Fibroblast of the aortic adventitia (primary cell): ENCODE measurements around the gene GAB1. TPM values are rescaled to one million over a fixed set of nuclear protein-coding genes. Genes with fewer than 3 reads are reported as not detected.

Experiments
- DNase-seq: peaks from one replicate; pipeline ENCODE4 v3.0.0-alpha.2; 2010; ENCODE audit warnings: low read depth
- H3K4me3 ChIP-seq: 2 replicates; pipeline ENCODE4 v1.5.1; 2011; ENCODE audit warnings: low read depth, mild to moderate bottlenecking, control low read depth, low read length, moderate library complexity
- small RNA-seq: library from RNA; depleted of rRNA; stranded (forward); fragments of <200 nt; gene quantifications from one replicate; pipeline ENCODE3, GENCODE V24; 2012
- total RNA-seq: library from RNA; depleted of rRNA; stranded (reverse); fragments of >200 nt; gene quantifications from 2 replicates; pipeline ENCODE4 v1.2.3, GENCODE V29; 2012; ENCODE audit warnings: low replicate concordance
- TF ChIP-seq, protein P1 (sequence below): IDR thresholded peaks from 2 replicates; pipeline ENCODE4 v1.5.1; 2011; ENCODE audit warnings: mild to moderate bottlenecking, low read length, control low read depth, inconsistent platforms; ENCODE audit not compliant: insufficient read depth

GAB1 gene
- total RNA-seq, 1 donor: 22.8 TPM

DNA sequence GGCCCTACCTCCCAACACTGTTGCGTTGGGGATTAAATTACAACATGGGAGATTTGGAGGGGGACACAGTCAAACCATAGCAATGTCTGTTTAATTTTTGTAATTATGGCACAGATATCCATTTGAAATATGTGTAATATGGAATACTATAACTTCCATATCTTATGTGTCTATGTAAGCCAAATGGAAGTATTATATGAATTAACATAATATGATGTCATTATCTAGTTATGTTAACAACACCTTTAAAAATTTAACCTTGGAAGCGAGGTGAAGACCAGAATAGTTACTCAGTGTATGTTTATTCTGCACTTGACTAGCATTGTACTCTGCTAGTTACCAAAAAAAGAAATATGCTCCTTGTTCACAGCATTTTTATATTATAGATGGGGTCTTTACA lies 181.1 kb downstream of the GAB1 start:
- no peak for DNase-seq

More for the DNA sequence above, 181.1 kb downstream of the GAB1 start:
- TF ChIP-seq, protein P1, sequence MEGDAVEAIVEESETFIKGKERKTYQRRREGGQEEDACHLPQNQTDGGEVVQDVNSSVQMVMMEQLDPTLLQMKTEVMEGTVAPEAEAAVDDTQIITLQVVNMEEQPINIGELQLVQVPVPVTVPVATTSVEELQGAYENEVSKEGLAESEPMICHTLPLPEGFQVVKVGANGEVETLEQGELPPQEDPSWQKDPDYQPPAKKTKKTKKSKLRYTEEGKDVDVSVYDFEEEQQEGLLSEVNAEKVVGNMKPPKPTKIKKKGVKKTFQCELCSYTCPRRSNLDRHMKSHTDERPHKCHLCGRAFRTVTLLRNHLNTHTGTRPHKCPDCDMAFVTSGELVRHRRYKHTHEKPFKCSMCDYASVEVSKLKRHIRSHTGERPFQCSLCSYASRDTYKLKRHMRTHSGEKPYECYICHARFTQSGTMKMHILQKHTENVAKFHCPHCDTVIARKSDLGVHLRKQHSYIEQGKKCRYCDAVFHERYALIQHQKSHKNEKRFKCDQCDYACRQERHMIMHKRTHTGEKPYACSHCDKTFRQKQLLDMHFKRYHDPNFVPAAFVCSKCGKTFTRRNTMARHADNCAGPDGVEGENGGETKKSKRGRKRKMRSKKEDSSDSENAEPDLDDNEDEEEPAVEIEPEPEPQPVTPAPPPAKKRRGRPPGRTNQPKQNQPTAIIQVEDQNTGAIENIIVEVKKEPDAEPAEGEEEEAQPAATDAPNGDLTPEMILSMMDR: no peak
- H3K4me3 ChIP-seq: no peak overlapping the region

Small RNA genes within 50 kb of the gene (small RNA-seq; reads per million reads assigned to genes)
- gene MIR3139 (not detected), gene RF00019 (not detected)

Other genes starting within 250 kb of the GAB1 start
- gene USP38, start 152.0 kb upstream of the GAB1 start, total RNA-seq: 23.5 and 28.8 TPM in 2 replicates
- gene SMARCA5, start 176.8 kb downstream of the GAB1 start, total RNA-seq: 47.4 and 53.6 TPM in 2 replicates